Measurements from ENCODE around the gene PM20D2. TPM values are rescaled to one million over a fixed set of nuclear protein-coding genes. Genes with fewer than 3 reads are reported as not detected.

Gene PM20D2
- total and polyA plus RNA-seq, 2 experiments from 2014 or later, result 4.4 to 10.2 TPM

DNA sequence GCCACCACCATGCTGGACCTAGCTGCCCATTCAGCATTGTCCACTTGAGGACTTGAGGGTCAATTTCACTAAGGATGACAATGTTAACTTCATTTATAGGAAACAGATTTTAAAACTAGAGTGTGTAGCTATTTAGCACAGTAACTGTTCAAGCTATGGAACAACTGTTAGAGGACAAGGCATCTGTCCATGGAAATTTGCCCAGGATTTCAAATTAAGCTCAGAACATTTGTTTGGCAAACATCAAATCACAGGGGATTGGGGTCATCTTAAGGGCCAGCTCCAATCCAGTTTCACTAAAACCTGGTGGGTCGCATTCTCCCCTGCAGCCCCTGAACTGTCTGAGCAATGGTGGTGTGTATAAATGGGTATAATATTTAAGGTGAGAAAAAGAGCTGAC lies 35.1 kb downstream of the PM20D2 start:
- H3K9me3 Mint-ChIP-seq, result no peaks in the 10 kb centered on the region
- Histone ChIP-seq H4K20me1 (replicated peaks; ENCODE audit: insufficient read depth) (no peaks in the 10 kb centered on the region), H3K4me2 (no peak overlapping the region), H3K9me2 (ENCODE audit: insufficient read depth) (no peaks in the 10 kb centered on the region), H3K36me3 (ENCODE audit: insufficient read depth) (no peaks in the 10 kb centered on the region), H3K27me3 (ENCODE audit: insufficient read depth) (no peaks in the 10 kb centered on the region), H3F3A (replicated peaks; ENCODE audit: low read depth) (no peaks in the 10 kb centered on the region), H3K4me3 (no peak overlapping the region), H3K27ac (ENCODE audit: low read depth) (no peak overlapping the region), H2AFZ (no peak overlapping the region), H3K79me2 (replicated peaks; ENCODE audit: insufficient read depth) (no peaks in the 10 kb centered on the region), H3K4me1 (ENCODE audit: insufficient read depth) (no peaks in the 10 kb centered on the region)
- TF ChIP-seq ZNF114 (CRISPR knock-in tag; IDR thresholded peaks at IDR 0.05) (no peak), JUNB (IDR thresholded peaks at IDR 0.05; ENCODE audit: unreplicated experiment) (no peak), NANOG (IDR thresholded peaks at IDR 0.05; ENCODE audit: borderline replicate concordance) (no peak), ZNF331 (CRISPR knock-in tag; IDR thresholded peaks at IDR 0.05; ENCODE audit: low read depth) (no peak), EZH2 (IDR thresholded peaks at IDR 0.05; ENCODE audit: low read depth, unreplicated experiment) (no peak), EZH2phosphoT487 (IDR thresholded peaks at IDR 0.05; ENCODE audit: unreplicated experiment) (no peak), POLR2AphosphoS5 (IDR thresholded peaks at IDR 0.05; ENCODE audit: low read depth) (no peak), STAT1 (IDR thresholded peaks at IDR 0.05; ENCODE audit: unreplicated experiment) (no peak)
- TF ChIP-seq, protein P1, sequence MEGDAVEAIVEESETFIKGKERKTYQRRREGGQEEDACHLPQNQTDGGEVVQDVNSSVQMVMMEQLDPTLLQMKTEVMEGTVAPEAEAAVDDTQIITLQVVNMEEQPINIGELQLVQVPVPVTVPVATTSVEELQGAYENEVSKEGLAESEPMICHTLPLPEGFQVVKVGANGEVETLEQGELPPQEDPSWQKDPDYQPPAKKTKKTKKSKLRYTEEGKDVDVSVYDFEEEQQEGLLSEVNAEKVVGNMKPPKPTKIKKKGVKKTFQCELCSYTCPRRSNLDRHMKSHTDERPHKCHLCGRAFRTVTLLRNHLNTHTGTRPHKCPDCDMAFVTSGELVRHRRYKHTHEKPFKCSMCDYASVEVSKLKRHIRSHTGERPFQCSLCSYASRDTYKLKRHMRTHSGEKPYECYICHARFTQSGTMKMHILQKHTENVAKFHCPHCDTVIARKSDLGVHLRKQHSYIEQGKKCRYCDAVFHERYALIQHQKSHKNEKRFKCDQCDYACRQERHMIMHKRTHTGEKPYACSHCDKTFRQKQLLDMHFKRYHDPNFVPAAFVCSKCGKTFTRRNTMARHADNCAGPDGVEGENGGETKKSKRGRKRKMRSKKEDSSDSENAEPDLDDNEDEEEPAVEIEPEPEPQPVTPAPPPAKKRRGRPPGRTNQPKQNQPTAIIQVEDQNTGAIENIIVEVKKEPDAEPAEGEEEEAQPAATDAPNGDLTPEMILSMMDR (conservative IDR thresholded peaks at IDR 0.05; ENCODE audit: low read depth in 2 of 2), result no peak
- TF ChIP-seq, protein P2, sequence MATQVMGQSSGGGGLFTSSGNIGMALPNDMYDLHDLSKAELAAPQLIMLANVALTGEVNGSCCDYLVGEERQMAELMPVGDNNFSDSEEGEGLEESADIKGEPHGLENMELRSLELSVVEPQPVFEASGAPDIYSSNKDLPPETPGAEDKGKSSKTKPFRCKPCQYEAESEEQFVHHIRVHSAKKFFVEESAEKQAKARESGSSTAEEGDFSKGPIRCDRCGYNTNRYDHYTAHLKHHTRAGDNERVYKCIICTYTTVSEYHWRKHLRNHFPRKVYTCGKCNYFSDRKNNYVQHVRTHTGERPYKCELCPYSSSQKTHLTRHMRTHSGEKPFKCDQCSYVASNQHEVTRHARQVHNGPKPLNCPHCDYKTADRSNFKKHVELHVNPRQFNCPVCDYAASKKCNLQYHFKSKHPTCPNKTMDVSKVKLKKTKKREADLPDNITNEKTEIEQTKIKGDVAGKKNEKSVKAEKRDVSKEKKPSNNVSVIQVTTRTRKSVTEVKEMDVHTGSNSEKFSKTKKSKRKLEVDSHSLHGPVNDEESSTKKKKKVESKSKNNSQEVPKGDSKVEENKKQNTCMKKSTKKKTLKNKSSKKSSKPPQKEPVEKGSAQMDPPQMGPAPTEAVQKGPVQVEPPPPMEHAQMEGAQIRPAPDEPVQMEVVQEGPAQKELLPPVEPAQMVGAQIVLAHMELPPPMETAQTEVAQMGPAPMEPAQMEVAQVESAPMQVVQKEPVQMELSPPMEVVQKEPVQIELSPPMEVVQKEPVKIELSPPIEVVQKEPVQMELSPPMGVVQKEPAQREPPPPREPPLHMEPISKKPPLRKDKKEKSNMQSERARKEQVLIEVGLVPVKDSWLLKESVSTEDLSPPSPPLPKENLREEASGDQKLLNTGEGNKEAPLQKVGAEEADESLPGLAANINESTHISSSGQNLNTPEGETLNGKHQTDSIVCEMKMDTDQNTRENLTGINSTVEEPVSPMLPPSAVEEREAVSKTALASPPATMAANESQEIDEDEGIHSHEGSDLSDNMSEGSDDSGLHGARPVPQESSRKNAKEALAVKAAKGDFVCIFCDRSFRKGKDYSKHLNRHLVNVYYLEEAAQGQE (IDR thresholded peaks at IDR 0.05; ENCODE audit: unreplicated experiment), result no peak
- TF ChIP-seq, protein P3, sequence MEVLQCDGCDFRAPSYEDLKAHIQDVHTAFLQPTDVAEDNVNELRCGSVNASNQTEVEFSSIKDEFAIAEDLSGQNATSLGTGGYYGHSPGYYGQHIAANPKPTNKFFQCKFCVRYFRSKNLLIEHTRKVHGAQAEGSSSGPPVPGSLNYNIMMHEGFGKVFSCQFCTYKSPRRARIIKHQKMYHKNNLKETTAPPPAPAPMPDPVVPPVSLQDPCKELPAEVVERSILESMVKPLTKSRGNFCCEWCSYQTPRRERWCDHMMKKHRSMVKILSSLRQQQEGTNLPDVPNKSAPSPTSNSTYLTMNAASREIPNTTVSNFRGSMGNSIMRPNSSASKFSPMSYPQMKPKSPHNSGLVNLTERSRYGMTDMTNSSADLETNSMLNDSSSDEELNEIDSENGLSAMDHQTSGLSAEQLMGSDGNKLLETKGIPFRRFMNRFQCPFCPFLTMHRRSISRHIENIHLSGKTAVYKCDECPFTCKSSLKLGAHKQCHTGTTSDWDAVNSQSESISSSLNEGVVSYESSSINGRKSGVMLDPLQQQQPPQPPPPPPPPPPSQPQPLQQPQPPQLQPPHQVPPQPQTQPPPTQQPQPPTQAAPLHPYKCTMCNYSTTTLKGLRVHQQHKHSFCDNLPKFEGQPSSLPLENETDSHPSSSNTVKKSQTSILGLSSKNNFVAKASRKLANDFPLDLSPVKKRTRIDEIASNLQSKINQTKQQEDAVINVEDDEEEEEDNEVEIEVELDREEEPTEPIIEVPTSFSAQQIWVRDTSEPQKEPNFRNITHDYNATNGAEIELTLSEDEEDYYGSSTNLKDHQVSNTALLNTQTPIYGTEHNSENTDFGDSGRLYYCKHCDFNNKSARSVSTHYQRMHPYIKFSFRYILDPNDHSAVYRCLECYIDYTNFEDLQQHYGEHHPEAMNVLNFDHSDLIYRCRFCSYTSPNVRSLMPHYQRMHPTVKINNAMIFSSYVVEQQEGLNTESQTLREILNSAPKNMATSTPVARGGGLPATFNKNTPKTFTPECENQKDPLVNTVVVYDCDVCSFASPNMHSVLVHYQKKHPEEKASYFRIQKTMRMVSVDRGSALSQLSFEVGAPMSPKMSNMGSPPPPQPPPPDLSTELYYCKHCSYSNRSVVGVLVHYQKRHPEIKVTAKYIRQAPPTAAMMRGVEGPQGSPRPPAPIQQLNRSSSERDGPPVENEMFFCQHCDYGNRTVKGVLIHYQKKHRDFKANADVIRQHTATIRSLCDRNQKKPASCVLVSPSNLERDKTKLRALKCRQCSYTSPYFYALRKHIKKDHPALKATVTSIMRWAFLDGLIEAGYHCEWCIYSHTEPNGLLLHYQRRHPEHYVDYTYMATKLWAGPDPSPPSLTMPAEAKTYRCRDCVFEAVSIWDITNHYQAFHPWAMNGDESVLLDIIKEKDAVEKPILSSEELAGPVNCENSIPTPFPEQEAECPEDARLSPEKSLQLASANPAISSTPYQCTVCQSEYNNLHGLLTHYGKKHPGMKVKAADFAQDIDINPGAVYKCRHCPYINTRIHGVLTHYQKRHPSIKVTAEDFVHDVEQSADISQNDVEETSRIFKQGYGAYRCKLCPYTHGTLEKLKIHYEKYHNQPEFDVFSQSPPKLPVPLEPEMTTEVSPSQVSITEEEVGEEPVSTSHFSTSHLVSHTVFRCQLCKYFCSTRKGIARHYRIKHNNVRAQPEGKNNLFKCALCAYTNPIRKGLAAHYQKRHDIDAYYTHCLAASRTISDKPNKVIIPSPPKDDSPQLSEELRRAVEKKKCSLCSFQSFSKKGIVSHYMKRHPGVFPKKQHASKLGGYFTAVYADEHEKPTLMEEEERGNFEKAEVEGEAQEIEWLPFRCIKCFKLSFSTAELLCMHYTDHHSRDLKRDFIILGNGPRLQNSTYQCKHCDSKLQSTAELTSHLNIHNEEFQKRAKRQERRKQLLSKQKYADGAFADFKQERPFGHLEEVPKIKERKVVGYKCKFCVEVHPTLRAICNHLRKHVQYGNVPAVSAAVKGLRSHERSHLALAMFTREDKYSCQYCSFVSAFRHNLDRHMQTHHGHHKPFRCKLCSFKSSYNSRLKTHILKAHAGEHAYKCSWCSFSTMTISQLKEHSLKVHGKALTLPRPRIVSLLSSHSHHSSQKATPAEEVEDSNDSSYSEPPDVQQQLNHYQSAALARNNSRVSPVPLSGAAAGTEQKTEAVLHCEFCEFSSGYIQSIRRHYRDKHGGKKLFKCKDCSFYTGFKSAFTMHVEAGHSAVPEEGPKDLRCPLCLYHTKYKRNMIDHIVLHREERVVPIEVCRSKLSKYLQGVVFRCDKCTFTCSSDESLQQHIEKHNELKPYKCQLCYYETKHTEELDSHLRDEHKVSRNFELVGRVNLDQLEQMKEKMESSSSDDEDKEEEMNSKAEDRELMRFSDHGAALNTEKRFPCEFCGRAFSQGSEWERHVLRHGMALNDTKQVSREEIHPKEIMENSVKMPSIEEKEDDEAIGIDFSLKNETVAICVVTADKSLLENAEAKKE (CRISPR knock-in tag; IDR thresholded peaks at IDR 0.05), result no peak
- TF ChIP-seq, protein P4, sequence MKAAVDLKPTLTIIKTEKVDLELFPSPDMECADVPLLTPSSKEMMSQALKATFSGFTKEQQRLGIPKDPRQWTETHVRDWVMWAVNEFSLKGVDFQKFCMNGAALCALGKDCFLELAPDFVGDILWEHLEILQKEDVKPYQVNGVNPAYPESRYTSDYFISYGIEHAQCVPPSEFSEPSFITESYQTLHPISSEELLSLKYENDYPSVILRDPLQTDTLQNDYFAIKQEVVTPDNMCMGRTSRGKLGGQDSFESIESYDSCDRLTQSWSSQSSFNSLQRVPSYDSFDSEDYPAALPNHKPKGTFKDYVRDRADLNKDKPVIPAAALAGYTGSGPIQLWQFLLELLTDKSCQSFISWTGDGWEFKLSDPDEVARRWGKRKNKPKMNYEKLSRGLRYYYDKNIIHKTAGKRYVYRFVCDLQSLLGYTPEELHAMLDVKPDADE (IDR thresholded peaks at IDR 0.05), result no peak
- ATAC-seq (no peak), DNase-seq (ENCODE audit: low spot score) (no peak)
- H3K4me1 Mint-ChIP-seq, result peaks cover 4% of the 10 kb centered on the region; the same call in 2 of the 3 replicates
- no peaks in the 10 kb centered on the region for H3K27me3 Mint-ChIP-seq (ENCODE audit: insufficient read depth, low read depth, poor library complexity)
- no peaks in the 10 kb centered on the region for H3K36me3 Mint-ChIP-seq (ENCODE audit: low read depth)
- no peak overlapping the region for H3K4me3 Mint-ChIP-seq
- no peak overlapping the region for H3K27ac Mint-ChIP-seq

All from GM23338 (cell line).